NCI-H187 treated with DMSO at 0.1 percent for 48 hours (cell line): ENCODE data around the gene SLC6A8.

Experiments
- DNase-seq: peaks from one replicate; lab custom pipeline; 2025; lab: John Stamatoyannopoulos, UW

Gene SLC6A8

GRCh38 chrX:153687121-153688039, at the start of gene SLC6A8:
SLC6A8 (plus strand) TSS chrX:153687926; CDS start chrX:153688575, 649 bp downstream.
- no peak for DNase-seq

GRCh38 chrX:153638041-153638371, 49.7 kb upstream of the SLC6A8 start:
- no peak for DNase-seq

- DNase-seq, result no peak
Observed at GRCh38 chrX:153638436-153639176, 49.1 kb upstream of the SLC6A8 start.

- no peak for DNase-seq
Observed at GRCh38 chrX:153639177-153640044, 48.3 kb upstream of the SLC6A8 start.

- no peak for DNase-seq
Observed at GRCh38 chrX:153640045-153640686, 47.6 kb upstream of the SLC6A8 start.

- DNase-seq, result no peak
Observed at GRCh38 chrX:153640736-153641575, 46.8 kb upstream of the SLC6A8 start.

- no peak for DNase-seq
Observed at GRCh38 chrX:153641627-153642026, 46.1 kb upstream of the SLC6A8 start.

- DNase-seq, result no peak
Observed at GRCh38 chrX:153642051-153642654, 45.6 kb upstream of the SLC6A8 start.

- DNase-seq, result no peak
Observed at GRCh38 chrX:153642655-153643430, 44.9 kb upstream of the SLC6A8 start.

- DNase-seq, result no peak
Observed at GRCh38 chrX:153643431-153644351, 44.0 kb upstream of the SLC6A8 start.

- no peak for DNase-seq
Observed at GRCh38 chrX:153644356-153645125, 43.2 kb upstream of the SLC6A8 start.

- DNase-seq, result no peak
Observed at GRCh38 chrX:153645151-153645550, 42.6 kb upstream of the SLC6A8 start.

- DNase-seq, result no peak
Observed at GRCh38 chrX:153645921-153646488, 41.7 kb upstream of the SLC6A8 start.

GRCh38 chrX:153646620-153647373, 40.9 kb upstream of the SLC6A8 start, which contains the start of gene DUSP9:
DUSP9 (plus strand) TSS chrX:153647203; CDS start chrX:153647954, 751 bp downstream.
- DNase-seq, result no peak

- DNase-seq, result no peak
Observed at GRCh38 chrX:153647461-153648357, 40.0 kb upstream of the SLC6A8 start.
